Mucosa of descending colon (tissue), 3 donors: Measurements from ENCODE around the gene ZNF853. TPM values are rescaled to one million over a fixed set of nuclear protein-coding genes. Genes with fewer than 3 reads are reported as not detected.

Source experiments
- ATAC-seq: fragments of 200-7000 bp; cut with Tn5 transposase; one replicate; pipeline ENCODE4 v1.9.1; 2020; ENCODE audit warnings: mild to moderate bottlenecking, moderate library complexity
- DNase-seq, 3 donors: peaks; one replicate each; pipeline ENCODE4 v3.0.0-alpha.2; 2020
- H3K36me3 ChIP-seq: fragments of 200-600 bp; one replicate; pipeline ENCODE4 v1.8.0; 2021; ENCODE audit warnings: low read depth, mild to moderate bottlenecking
- H3K4me1 ChIP-seq: fragments of 200-600 bp; one replicate; pipeline ENCODE4 v1.8.0; 2021; ENCODE audit warnings: low read depth, mild to moderate bottlenecking
- H3K4me3 ChIP-seq: fragments of 200-600 bp; one replicate; pipeline ENCODE4 v1.8.0; 2021; ENCODE audit warnings: mild to moderate bottlenecking
- H3K9me3 ChIP-seq: fragments of 200-600 bp; one replicate; pipeline ENCODE4 v1.8.0; 2021; ENCODE audit warnings: mild to moderate bottlenecking
- CTCF ChIP-seq: fragments of 200-600 bp; IDR thresholded peaks from one replicate; pipeline ENCODE4 v1.8.0; 2022; ENCODE audit warnings: antibody characterized with exemption, mild to moderate bottlenecking
- intact Hi-C, 2 donors: fragments of 100-400 bp; cut with DNase I in 1 of 2; cut with micrococcal nuclease in 1 of 2; formaldehyde crosslinking; loops; one replicate each; pipeline versions ENCODE4 v1.11.0 to v1.11.1; 2022; cut with DNase I, micrococcal nuclease
- long read RNA-seq, 2 donors: library from polyadenylated mRNA; unstranded; transcript quantifications; one replicate each; pipeline ENCODE4 v2.0.0, GENCODE V29; 2019 to 2021
- total RNA-seq, 3 donors: library from RNA; stranded (reverse); fragmentation: NEBNext Ultra II Directional in 2 of 3; extraction: Animal tissue kit (Norgen Biotek cat#: 25700) in 2 of 3; gene quantifications; one replicate each; pipeline versions ENCODE4 v1.2.1 to v1.2.4, GENCODE V29; 2021 to 2023
- donor health status: DM: no; HTN: no; CAD: no; lungs with moderate emphysema.
- donor health status: DM: no; HTN: no; CAD: no.
- donor health status: DM: no; HTN: yes; CAD: no.

ZNF853 gene
- total RNA-seq: 10 to 100 TPM in 1 of 3 donors, 1 to 10 TPM in 1, under 1 TPM in 1; 0.84 to 19.9 (median 1.4) TPM
- long read RNA-seq, donor 1, transcript ZNF853-201 (3 exons, 3,857 nt): major isoform, 46 of 139 reads
- long read RNA-seq, donor 1, partial matches to known transcripts: 20 of 139 reads
- long read RNA-seq, donor 1, other reads (novel, unspliced or antisense): 73 of 139 reads
- long read RNA-seq, donor 2: 0 reads

GRCh38 chr7:6614953-6615722 is at the start of gene ZNF853:
ZNF853 (plus strand) TSS chr7:6615610; CDS start chr7:6616175, 565 bp downstream.
- intact Hi-C loops: no loop called here
- peaks cover 5% of the 10 kb centered on the region for H3K4me1 ChIP-seq
- ATAC-seq (peak; percentile 30), DNase-seq (no peak)
- TF ChIP-seq CTCF: no peak
- H3K9me3 ChIP-seq: no peaks in the 10 kb centered on the region
- H3K4me3 ChIP-seq: no peak within 1 kb of the TSS
- H3K36me3 ChIP-seq: no peaks in the 10 kb centered on the region

GRCh38 chr7:6565655-6566054 is 49.8 kb upstream of the ZNF853 start:
- ATAC-seq (no peak), DNase-seq (no peak)
- H3K4me1 ChIP-seq: no peaks in the 10 kb centered on the region
- H3K36me3 ChIP-seq: no peaks in the 10 kb centered on the region
- H3K9me3 ChIP-seq: no peaks in the 10 kb centered on the region
- no peak for TF ChIP-seq CTCF
- no peak overlapping the region for H3K4me3 ChIP-seq
- intact Hi-C loops: no loop called here

DNA sequence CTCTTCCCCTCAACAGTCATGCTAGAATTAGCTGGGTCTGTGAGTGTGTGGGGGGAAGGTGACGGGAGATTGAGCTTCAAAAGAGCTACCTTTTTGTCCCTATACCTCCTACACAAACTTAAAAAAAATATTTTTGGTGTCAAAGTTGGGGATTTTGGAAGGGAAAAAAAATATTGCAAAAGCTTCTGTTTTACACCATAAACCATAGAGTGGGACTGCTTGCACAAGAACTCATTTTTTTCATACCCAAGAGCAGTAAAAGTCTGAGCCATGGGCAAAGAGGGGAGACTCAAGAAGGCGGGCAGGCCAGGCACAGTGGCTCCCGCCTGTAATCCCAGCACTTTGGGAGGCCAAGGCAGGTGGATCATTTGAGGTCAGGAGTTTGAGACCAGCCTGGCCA is 47.5 kb upstream of the ZNF853 start:
- DNase-seq (no peak), ATAC-seq (no peak)
- H3K4me1 ChIP-seq: no peaks in the 10 kb centered on the region
- TF ChIP-seq CTCF: no peak
- intact Hi-C loops: no loop called here
- no peaks in the 10 kb centered on the region for H3K9me3 ChIP-seq
- no peak overlapping the region for H3K4me3 ChIP-seq
- H3K36me3 ChIP-seq: no peaks in the 10 kb centered on the region

- DNase-seq (no peak), ATAC-seq (no peak)
- Histone ChIP-seq H3K9me3 (no peaks in the 10 kb centered on the region), H3K4me1 (no peaks in the 10 kb centered on the region), H3K36me3 (no peaks in the 10 kb centered on the region), H3K4me3 (no peak overlapping the region)
- no peak for TF ChIP-seq CTCF
- intact Hi-C loops: no loop called here
Measured at GRCh38 chr7:6571160-6571779, 44.1 kb upstream of the ZNF853 start.

DNA sequence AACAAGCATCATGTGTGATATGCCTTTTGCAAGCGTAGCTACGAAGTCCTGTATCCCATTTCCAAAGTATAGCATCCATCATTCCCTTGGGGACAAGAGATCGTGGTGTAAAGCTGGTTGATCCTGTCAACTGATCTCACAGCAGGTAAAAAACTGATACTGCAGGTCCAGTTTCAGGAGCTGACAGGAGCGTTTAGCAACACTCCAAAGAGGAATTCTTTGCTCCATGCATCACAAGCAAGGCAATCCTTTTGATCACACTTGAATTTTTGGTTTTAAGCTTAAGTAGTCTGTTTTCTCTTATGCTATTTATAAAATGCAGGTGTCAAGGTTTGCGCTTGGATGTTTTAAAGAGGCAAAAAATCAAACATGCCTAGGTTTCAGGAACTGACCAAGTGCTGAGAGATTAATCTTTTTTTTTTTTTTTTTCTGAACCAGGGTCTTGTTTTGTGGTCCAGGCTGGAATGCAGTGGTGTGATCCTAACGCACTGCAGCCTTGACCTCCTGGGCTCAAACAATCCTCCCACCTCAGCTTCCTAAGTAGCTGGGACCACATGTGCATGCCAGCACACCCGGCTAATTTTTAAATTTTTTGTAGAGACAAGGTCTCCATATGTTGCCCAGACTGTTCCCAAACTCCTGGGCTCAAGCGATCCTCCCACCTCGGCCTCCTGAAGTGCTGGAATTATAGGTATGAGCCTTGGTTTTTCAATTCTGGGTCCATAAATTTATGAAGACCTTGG is 40.0 kb upstream of the ZNF853 start:
- ATAC-seq: no peak
- H3K4me1 ChIP-seq: peaks cover 4% of the 10 kb centered on the region
- H3K9me3 ChIP-seq: no peaks in the 10 kb centered on the region
- DNase-seq: no peak
- H3K36me3 ChIP-seq: no peaks in the 10 kb centered on the region
- H3K4me3 ChIP-seq: no peak overlapping the region
- intact Hi-C loops: no loop called here
- no peak for TF ChIP-seq CTCF
